C1 segment of cervical spinal cord (tissue), 14 donors: Measurements from ENCODE around the gene USP17L17.
"Not testable (repeated sequence)": the region's sequence is repeated elsewhere in the genome, so short reads cannot be mapped to it uniquely, and the experiment has no call there.

Experiments
- DNase-seq, 14 donors: peaks; one replicate each; lab custom pipeline; 2025; lab: John Stamatoyannopoulos, UW

Gene USP17L17

GRCh38 chr4:9243579-9243978 is at the start of gene USP17L17:
Gene USP17L17, plus strand, starts transcription at chr4:9243879. Its CDS starts 0 bp downstream, at chr4:9243879.
- not testable (repeated sequence) for DNase-seq

- DNase-seq, result not testable (repeated sequence)
These were observed 33.3 kb upstream of the USP17L17 start, which contains the start of gene USP17L10 for GRCh38 chr4:9210357-9210756. Gene USP17L10, plus strand, starts transcription at chr4:9210657. Its CDS starts 0 bp downstream, at chr4:9210657.

GRCh38 chr4:9214701-9215100 is 29.0 kb upstream of the USP17L17 start:
- not testable (repeated sequence) for DNase-seq

- DNase-seq, result not testable (repeated sequence)
These were observed 28.6 kb upstream of the USP17L17 start, which contains the start of gene USP17L11 for GRCh38 chr4:9215105-9215504. Gene USP17L11, plus strand, starts transcription at chr4:9215405. Its CDS starts 0 bp downstream, at chr4:9215405.

GRCh38 chr4:9219852-9220251 is 23.8 kb upstream of the USP17L17 start, which contains the start of gene USP17L12:
Gene USP17L12, plus strand, starts transcription at chr4:9220152. Its CDS starts 0 bp downstream, at chr4:9220152.
- DNase-seq, result not testable (repeated sequence)

GRCh38 chr4:9224596-9224995 is 19.1 kb upstream of the USP17L17 start, which contains the start of gene USP17L13:
Gene USP17L13, plus strand, starts transcription at chr4:9224896. Its CDS starts 0 bp downstream, at chr4:9224896.
- DNase-seq, result not testable (repeated sequence)

GRCh38 chr4:9230249-9230648 is 13.4 kb upstream of the USP17L17 start:
- not testable (repeated sequence) for DNase-seq

- DNase-seq, result not testable (repeated sequence)
These were observed 9.6 kb upstream of the USP17L17 start, which contains the start of gene USP17L15 for GRCh38 chr4:9234085-9234484. Gene USP17L15, plus strand, starts transcription at chr4:9234385. Its CDS starts 0 bp downstream, at chr4:9234385.

GRCh38 chr4:9238461-9238860 is 5.2 kb upstream of the USP17L17 start:
- not testable (repeated sequence) for DNase-seq

GRCh38 chr4:9247953-9248680 is 4.4 kb downstream of the USP17L17 start, which contains the start of gene USP17L18:
Gene USP17L18, plus strand, starts transcription at chr4:9248630. Its CDS starts 0 bp downstream, at chr4:9248630.
- not testable (repeated sequence) for DNase-seq

GRCh38 chr4:9253078-9253477 is 9.4 kb downstream of the USP17L17 start, which contains the start of gene USP17L19:
Gene USP17L19, plus strand, starts transcription at chr4:9253378. Its CDS starts 0 bp downstream, at chr4:9253378.
- DNase-seq, result not testable (repeated sequence)

GRCh38 chr4:9257824-9258223 is 14.1 kb downstream of the USP17L17 start, which contains the start of gene USP17L20:
Gene USP17L20, plus strand, starts transcription at chr4:9258124. Its CDS starts 0 bp downstream, at chr4:9258124.
- not testable (repeated sequence) for DNase-seq

GRCh38 chr4:9262572-9262971 is 18.9 kb downstream of the USP17L17 start, which contains the start of gene USP17L21:
Gene USP17L21, plus strand, starts transcription at chr4:9262872. Its CDS starts 0 bp downstream, at chr4:9262872.
- not testable (repeated sequence) for DNase-seq

GRCh38 chr4:9267319-9267718 is 23.6 kb downstream of the USP17L17 start, which contains the start of gene USP17L22:
Gene USP17L22, plus strand, starts transcription at chr4:9267619. Its CDS starts 0 bp downstream, at chr4:9267619.
- not testable (repeated sequence) for DNase-seq

- DNase-seq, result not testable (repeated sequence)
These were observed 28.0 kb downstream of the USP17L17 start for GRCh38 chr4:9271719-9272118.
